GM12801 (cell line): ENCODE data around the gene KIRREL3.

Experiments
- TF ChIP-seq, protein P1 (sequence below): IDR thresholded peaks from one replicate; pipeline ENCODE4 v1.5.1; 2011; ENCODE audit warnings: control low read depth; ENCODE audit not compliant: insufficient read length; ENCODE audit errors: extremely low read depth

Gene KIRREL3

DNA sequence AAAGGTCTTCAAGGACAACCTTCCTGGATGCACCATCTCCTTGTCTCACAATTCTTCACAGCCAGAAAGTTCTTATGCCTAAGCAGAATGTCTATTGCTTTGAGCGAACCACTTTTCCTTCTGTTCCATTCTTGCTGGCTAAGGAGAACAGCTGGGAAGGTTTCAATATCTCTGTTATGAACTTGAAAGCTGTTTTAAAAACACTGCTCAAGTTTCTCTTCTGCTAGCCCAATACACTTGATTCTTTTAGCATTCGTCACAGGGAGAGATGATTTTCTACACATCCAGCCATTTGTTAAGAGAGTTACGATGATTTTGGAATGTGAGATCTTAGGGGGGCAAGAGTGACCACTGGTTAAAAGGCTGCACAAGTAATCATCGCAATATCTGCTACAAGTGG, 249.3 kb downstream of the KIRREL3 start:
- TF ChIP-seq, protein P1, sequence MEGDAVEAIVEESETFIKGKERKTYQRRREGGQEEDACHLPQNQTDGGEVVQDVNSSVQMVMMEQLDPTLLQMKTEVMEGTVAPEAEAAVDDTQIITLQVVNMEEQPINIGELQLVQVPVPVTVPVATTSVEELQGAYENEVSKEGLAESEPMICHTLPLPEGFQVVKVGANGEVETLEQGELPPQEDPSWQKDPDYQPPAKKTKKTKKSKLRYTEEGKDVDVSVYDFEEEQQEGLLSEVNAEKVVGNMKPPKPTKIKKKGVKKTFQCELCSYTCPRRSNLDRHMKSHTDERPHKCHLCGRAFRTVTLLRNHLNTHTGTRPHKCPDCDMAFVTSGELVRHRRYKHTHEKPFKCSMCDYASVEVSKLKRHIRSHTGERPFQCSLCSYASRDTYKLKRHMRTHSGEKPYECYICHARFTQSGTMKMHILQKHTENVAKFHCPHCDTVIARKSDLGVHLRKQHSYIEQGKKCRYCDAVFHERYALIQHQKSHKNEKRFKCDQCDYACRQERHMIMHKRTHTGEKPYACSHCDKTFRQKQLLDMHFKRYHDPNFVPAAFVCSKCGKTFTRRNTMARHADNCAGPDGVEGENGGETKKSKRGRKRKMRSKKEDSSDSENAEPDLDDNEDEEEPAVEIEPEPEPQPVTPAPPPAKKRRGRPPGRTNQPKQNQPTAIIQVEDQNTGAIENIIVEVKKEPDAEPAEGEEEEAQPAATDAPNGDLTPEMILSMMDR = no peak

DNA sequence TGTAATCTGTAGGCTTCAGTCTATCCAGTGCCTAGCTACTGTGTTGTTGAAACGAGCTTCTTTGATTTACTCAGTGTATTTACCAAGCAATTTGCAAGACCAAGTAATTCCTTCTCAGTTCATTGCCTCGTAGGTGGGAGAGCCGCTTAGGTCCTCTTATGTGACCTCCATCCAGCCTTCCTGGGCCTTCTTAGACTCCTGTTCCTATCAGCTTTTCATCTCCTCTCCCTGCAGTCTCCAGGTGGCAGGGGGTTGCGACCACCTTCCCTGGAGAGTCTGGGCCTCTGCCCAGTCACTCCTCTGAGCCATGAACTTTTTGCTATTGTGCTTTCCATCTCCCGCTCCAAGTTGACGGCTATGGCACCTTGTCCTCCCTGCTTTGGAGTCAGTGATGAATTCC, 251.8 kb downstream of the KIRREL3 start:
- TF ChIP-seq, protein P1 = no peak

DNA sequence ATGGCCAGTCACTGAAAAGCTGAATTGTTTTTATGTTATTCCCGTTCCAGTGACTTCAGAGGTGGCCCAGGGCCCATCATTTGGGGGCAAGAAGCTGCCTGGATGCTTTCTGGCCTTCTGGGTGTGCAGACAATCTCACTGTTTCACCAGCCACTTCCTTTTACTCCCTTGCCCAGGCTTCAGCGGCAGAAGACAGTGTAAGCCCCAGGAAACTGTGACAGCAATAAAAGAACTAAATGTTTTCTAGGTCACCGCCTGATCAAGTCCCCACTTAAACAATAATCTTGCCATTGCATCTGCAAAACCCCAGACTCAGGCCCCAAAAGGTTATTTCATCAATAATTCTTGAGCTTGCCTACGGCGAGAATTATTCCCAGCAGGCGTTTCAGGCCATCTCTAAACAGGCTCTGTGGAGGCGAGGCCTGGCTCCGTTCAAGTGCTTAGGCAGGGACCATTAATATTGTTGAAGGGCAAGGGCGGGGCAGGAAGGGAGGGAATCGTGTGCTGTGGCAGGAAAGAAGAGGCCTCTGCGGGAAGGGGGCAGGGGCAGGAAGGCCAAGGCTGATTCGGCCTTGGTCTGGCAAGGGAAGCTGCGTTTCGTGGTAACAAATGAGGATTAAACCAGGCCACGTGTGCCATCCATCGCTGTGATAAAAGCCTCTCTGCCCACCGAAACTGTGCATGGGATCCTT, 252.3 kb downstream of the KIRREL3 start:
- TF ChIP-seq, protein P1 = no peak

DNA sequence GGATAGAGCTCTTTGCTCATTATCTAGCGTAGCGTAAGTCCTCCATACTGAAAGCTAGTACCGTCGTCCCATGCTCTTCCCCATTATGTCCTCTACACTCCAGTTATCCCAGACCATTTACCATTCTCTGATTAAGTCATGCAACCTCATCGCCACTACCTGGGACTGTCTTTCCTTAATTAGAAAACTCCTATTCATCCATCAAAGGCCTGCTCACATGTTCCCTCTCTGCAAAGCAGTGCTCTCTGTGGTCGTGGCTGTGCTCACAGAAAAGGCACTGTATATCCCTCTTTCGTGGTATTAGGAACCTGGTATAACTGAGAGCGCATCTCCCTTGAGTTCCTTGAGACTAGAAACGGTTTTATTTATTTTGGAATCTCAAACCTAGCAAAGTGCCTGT, 253.3 kb downstream of the KIRREL3 start:
- TF ChIP-seq, protein P1 = no peak

DNA sequence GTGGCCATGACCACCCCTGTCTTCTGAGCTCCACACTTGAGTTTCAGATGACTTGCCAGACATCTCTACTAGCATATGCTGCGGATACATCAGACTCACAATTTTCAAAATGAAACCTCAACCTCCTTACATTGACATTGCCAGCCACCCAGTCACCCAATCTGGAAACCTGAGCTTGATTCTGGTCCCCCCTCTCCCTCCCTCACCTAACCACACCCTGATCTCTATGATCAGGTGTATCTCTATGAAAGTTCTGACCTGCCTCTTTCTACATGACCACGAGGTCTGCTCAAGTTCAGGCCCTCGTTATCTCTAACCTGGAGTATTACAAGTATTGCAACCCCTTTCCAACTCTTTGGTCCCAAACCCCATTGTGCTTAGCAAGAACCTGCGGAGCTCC, 254.1 kb downstream of the KIRREL3 start:
- TF ChIP-seq, protein P1 = no peak

DNA sequence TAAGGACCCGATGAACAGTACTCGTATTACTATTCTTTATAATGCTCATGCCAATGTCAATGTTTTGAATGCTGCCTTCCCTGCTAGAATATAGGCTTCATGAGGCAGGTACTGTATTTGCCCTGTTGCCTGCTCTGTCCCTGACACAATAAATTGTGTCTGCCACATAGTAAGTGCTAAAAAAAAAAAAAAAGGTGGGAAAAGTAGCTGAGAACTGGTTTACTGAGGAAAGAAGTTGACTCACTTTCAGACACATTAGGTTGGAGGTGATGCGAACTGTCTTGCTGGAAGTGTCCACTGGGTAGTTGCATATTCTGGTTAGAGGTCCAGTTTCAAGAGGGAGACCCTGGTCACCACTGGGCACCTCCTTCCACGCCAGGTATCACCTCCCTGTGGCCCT, 255.9 kb downstream of the KIRREL3 start:
- TF ChIP-seq, protein P1 = no peak

DNA sequence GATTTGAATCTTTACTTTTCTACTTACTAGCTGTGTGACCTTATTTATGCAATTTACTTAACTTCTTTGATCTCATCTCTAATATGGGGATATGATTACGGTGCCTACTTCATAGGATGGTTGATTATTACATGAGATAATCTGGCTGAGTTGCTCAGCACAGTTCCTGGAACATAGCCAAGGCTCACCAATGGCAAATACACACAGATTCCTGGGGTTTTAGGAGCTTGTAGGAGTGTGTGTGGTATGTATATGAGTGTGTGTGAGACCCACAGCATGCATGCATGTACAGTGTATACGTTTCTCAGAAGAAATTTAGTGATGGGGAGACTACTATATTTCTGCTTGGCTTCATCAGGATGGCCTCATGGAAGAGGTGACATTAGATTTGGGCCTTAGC, 256.9 kb downstream of the KIRREL3 start:
- TF ChIP-seq, protein P1 = no peak
